ENCODE data around the gene RNF212B. TPM values are rescaled to one million over a fixed set of nuclear protein-coding genes. Genes with fewer than 3 reads are reported as not detected.

Gene RNF212B
- total RNA-seq, 2 donors from 2014 or later: 21.1 TPM; not detected in 1

- DNase-seq (ENCODE audit: low spot score): peak; percentile 99
- TF ChIP-seq POLR2A (IDR thresholded peaks at IDR 0.05): peak; percentile 87
- TF ChIP-seq POLR2AphosphoS5 (IDR thresholded peaks at IDR 0.05): peak; percentile 92
- peak; percentile 27 to 48 (median 33) for TF ChIP-seq CTCF (IDR thresholded peaks at IDR 0.05)
- H3K4me3 ChIP-seq: peak within 1 kb of the TSS; percentile 84 to 98
- H3K9me3 ChIP-seq: no peaks in the 10 kb centered on the region
- intact Hi-C loops (cut with DNase I): no loop called here
- H3K4me1 ChIP-seq (replicated peaks): no peaks in the 10 kb centered on the region
- H3K27ac ChIP-seq: peak within 1 kb of the TSS; percentile 92 to 99
- WGBS: under 1% methylated on average over 53 of the region's 53 CpGs
- H3K36me3 ChIP-seq: no peaks in the 10 kb centered on the region
- H3K27me3 ChIP-seq (replicated peaks; ENCODE audit: insufficient read depth): no peaks in the 10 kb centered on the region
Observed at GRCh38 chr14:23286020-23286901, 48.5 kb downstream of the RNF212B start, which contains the start of gene HOMEZ. Gene HOMEZ, minus strand, starts transcription at chr14:23286132. Its CDS starts 180 bp downstream, at chr14:23285952.

DNA sequence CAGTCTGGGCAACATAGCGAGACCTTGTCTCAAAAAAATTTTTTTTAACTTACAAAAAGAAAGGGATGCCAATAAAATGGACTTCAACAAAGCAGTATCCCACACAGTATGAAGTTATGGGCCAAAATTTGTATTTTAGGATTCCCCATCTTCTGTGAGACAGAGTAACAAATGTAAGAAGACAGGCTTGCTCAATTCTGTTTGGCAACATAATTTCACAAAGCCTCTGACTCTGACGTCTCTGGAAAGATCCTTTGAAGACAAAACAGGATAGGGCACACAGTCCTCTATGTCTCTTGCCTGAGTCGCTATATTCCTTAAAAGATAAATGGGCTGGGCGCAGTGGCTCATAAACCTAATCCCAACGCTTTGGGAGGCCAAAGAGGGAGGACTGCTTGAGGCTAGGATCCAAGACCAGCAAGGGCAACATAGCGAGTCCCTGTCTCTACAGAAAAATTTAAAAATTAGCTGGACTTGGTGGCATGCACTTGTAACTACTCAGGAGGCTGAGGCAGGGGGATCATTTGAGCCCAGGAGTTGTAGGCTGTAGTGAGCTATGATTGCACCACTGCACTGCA lies 49.3 kb downstream of the RNF212B start:
- Histone ChIP-seq H3K36me3 (no peaks in the 10 kb centered on the region), H3K27me3 (replicated peaks; ENCODE audit: insufficient read depth) (no peaks in the 10 kb centered on the region), H3K27ac (peak overlapping the region; percentile 92 to 99), H3K4me1 (replicated peaks) (no peaks in the 10 kb centered on the region), H3K4me3 (peak overlapping the region; percentile 84 to 98), H3K9me3 (no peaks in the 10 kb centered on the region)
- DNase-seq (ENCODE audit: low spot score): no peak
- intact Hi-C loops (cut with DNase I): no loop called here
- 36% methylated on average over 6 of the region's 6 CpGs for WGBS
- TF ChIP-seq POLR2A (IDR thresholded peaks at IDR 0.05) (no peak), CTCF (IDR thresholded peaks at IDR 0.05) (no peak), POLR2AphosphoS5 (IDR thresholded peaks at IDR 0.05) (no peak)

- DNase-seq (ENCODE audit: low spot score): no peak
- intact Hi-C loops (cut with DNase I): no loop called here
- TF ChIP-seq POLR2AphosphoS5 (IDR thresholded peaks at IDR 0.05) (peak; percentile 5), POLR2A (IDR thresholded peaks at IDR 0.05) (no peak), CTCF (IDR thresholded peaks at IDR 0.05) (peak; percentile 47 to 79 (median 70))
Observed at GRCh38 chr14:23294734-23295561, 57.2 kb downstream of the RNF212B start.

DNA sequence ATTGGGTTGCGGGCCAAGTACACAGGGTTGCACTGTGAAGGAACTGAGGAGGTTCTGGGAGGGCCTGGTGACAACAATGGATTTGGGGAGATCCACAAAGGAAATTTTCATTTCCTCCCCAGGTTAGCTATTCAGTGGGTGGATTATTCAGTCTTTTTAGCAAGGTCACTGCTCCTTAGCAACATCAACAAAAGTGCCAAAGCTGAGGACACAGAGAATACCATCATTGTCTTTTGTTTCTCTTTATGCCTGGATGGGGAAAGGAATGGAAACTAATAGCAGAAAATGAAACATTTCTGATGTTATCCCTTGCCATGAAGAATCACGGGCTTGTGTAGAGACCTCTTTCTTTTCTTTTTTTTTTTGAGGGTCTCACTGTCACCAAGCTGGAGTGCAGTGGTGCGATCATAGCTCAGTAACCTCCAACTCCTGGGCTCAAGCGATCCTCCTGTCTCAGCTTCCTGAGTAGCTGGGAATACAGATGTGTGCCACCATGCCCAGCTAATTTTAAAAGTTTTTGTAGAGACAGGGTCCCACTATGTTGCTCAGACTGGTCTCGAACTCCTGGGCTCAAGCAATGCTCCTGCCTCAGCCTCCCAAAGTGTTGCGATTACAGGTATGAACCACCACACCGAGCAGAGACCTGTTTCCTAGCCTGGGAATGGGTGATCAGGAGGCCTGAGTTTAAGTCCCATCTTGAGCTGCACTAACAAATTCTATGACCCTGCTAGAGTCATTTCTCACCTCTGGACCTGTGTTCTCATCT lies 58.5 kb downstream of the RNF212B start:
- H3K9me3 ChIP-seq: no peaks in the 10 kb centered on the region
- no peaks in the 10 kb centered on the region for H3K4me1 ChIP-seq (replicated peaks)
- 90% methylated on average over 7 of the region's 7 CpGs for WGBS
- no peak for DNase-seq (ENCODE audit: low spot score)
- H3K27me3 ChIP-seq (replicated peaks; ENCODE audit: insufficient read depth): no peaks in the 10 kb centered on the region
- H3K36me3 ChIP-seq: no peaks in the 10 kb centered on the region
- intact Hi-C loops (cut with DNase I): no loop called here
- no peak overlapping the region for H3K4me3 ChIP-seq
- no peak overlapping the region for H3K27ac ChIP-seq
- TF ChIP-seq CTCF (IDR thresholded peaks at IDR 0.05) (no peak), POLR2A (IDR thresholded peaks at IDR 0.05) (no peak), POLR2AphosphoS5 (IDR thresholded peaks at IDR 0.05) (no peak)

More at GRCh38 chr14:23294734-23295561, 57.2 kb downstream of the RNF212B start:
- Histone ChIP-seq H3K4me3 (no peak overlapping the region), H3K27me3 (replicated peaks; ENCODE audit: insufficient read depth) (no peaks in the 10 kb centered on the region), H3K9me3 (no peaks in the 10 kb centered on the region), H3K4me1 (replicated peaks) (no peaks in the 10 kb centered on the region), H3K27ac (no peak overlapping the region), H3K36me3 (no peaks in the 10 kb centered on the region)
- 35% methylated on average over 24 of the region's 24 CpGs for WGBS

Measured in prostate gland (tissue), 2 donors.